Hair follicle dermal papilla cell (primary cell): ENCODE measurements around the gene TICRR. TPM values are rescaled to one million over a fixed set of nuclear protein-coding genes. Genes with fewer than 3 reads are reported as not detected.

Source experiments
- total RNA-seq: library from RNA; depleted of rRNA; stranded (reverse); fragments of >200 nt; gene quantifications from 2 replicates; pipeline ENCODE4 v1.2.3, GENCODE V29; 2012

Gene TICRR
- total RNA-seq: 0.65 and 0.73 TPM in 2 replicates

GRCh38 chr15:89575146-89575655 lies at the start of gene TICRR:
TICRR (plus strand) TSS chr15:89575469; CDS start chr15:89575587, 118 bp downstream.

DNA sequence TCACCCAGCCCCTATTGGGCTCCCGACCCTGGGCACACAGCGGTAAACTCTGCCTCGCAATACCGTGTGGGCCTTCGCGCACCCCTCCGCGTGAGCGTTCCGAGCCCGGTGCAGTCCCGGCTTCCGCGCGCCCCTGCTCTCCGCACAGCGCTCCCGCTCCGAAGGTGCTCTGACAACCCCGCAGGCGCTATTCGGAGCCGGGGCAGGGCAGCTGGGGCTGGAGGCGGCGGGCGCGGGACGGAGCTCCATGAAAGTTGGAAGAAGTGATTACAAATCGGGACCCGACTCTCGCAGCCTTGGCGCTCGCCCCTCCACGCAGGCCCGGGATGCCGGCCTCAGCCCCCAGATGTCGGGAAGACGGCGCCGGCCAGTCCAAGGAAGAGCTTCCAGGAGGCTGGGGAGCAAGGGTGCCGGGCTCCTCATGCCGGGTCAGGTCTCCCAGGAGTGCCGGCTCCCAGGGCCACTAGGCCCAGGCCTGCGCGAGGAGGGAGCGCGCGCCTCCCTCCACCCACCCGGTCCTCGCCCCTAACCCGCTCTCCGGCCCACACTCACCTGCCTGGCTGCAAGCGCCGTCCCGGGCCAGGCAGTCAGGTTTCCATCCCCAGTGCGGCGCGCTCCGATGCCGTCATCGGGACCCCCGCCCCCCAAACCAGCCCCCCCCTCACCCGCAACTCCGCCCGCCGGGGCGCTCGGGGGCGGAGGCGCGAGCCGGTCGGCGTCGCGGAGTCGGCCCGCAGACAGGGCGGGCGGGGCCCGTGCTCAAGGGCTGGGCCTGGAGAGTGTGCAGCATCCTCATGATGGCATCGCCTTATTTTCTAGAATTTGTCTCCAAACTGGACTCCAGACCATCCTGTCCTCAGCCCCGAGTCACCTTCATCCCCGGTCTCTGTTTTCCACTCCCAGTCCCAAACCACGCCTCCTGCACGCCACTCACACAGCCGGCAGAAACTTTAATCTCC lies 79.9 kb downstream of the TICRR start, which contains the start of gene KIF7:
Gene KIF7, minus strand, starts transcription at position 621 of the 959 bp plus-strand sequence. CDS start 2,537 bp downstream, outside the sequence.

Other genes starting within 250 kb of the TICRR start
- 64.8 and 110 TPM in 2 replicates for gene POLG, start 240.6 kb upstream of the TICRR start, total RNA-seq
- gene RHCG, start 78.9 kb upstream of the TICRR start, total RNA-seq: not detected in 2 replicates
- 15.7 and 17.4 TPM in 2 replicates for gene KIF7, start 80.0 kb downstream of the TICRR start, total RNA-seq
- 0.16 TPM in 1 of 2 replicates, not detected in the other for gene PLIN1, start 103.9 kb downstream of the TICRR start, total RNA-seq
- 7.8 and 8.1 TPM in 2 replicates for gene PEX11A, start 115.3 kb downstream of the TICRR start, total RNA-seq
- not detected in 2 replicates for gene WDR93, start 115.3 kb downstream of the TICRR start, total RNA-seq
- gene MESP1, start 175.8 kb downstream of the TICRR start, total RNA-seq: 0.12 and 0.16 TPM in 2 replicates
- gene MESP2, start 200.9 kb downstream of the TICRR start, total RNA-seq: 0.12 and 0.32 TPM in 2 replicates
- gene ANPEP, start 239.4 kb downstream of the TICRR start, total RNA-seq: 265 and 275 TPM in 2 replicates